ENCODE results near the gene CELF2. TPM values are rescaled to one million over a fixed set of nuclear protein-coding genes. Genes with fewer than 3 reads are reported as not detected.

CELF2 gene
- total RNA-seq, 1 donor from 2014 or later: 89.2 TPM

DNA sequence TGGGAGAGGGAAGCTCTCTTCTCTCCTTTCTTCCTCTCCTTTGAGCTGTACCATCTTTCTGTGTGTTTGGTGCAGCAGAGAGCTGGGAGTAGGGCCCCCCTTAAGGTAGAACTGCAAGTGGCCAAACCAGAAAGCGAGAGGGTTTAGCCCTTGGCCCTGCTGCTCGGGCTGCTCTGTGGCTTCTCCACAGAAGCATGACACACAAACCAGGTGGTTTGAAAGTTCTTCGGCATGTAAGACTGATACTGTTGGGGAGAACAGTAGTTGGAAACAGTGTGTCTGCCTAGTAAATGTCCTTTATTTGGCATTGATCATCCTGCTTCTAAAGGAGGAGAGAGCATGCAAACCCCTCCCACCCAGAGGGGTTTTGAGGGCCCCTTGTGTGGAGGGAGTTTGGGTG, 277.8 kb downstream of the CELF2 start:
- intact Hi-C loops (cut with micrococcal nuclease): loop anchor here (10.0 kb wide), 1 partner anchor 459 kb away; no protein-coding TSS in a partner anchor
- ATAC-seq (ENCODE audit: low read depth): no peak
- CTCF ChIA-PET: no interaction called here

DNA sequence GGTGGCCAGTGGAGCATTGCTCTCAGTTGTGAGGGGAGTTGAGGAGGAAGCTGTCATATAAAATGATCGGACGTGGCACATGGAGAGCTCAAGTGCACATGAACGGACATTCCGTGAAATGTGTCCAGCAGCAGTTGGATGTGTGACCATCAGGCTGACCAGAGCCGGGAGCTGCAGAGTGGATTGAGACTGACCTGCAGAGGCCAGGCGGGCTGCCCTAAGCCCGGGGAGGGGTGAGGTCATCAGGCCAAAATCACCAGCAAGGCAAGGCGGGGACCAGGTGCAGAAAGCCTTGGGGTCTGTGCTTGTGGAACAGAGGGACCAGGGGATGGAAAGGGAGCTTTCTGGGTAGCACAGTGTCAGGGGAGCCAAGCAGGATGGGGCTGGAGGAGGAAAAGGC, 279.5 kb downstream of the CELF2 start:
- Mint-ChIP-seq H3K4me3 (no peak overlapping the region), H3K4me1 (no peaks in the 10 kb centered on the region), H3K27me3 (no peaks in the 10 kb centered on the region), H3K9me3 (no peaks in the 10 kb centered on the region), H3K27ac (peak overlapping the region; percentile 74), H3K36me3 (ENCODE audit: low read depth) (peaks cover 93% of the 10 kb centered on the region)
- intact Hi-C loops (cut with micrococcal nuclease): loop anchor here (10.0 kb wide), 1 partner anchor 458 kb away; no protein-coding TSS in a partner anchor
- CTCF ChIA-PET: no interaction called here
- no peak for DNase-seq
- no peak for ATAC-seq (ENCODE audit: low read depth)
- TF ChIP-seq, protein P1, sequence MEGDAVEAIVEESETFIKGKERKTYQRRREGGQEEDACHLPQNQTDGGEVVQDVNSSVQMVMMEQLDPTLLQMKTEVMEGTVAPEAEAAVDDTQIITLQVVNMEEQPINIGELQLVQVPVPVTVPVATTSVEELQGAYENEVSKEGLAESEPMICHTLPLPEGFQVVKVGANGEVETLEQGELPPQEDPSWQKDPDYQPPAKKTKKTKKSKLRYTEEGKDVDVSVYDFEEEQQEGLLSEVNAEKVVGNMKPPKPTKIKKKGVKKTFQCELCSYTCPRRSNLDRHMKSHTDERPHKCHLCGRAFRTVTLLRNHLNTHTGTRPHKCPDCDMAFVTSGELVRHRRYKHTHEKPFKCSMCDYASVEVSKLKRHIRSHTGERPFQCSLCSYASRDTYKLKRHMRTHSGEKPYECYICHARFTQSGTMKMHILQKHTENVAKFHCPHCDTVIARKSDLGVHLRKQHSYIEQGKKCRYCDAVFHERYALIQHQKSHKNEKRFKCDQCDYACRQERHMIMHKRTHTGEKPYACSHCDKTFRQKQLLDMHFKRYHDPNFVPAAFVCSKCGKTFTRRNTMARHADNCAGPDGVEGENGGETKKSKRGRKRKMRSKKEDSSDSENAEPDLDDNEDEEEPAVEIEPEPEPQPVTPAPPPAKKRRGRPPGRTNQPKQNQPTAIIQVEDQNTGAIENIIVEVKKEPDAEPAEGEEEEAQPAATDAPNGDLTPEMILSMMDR (IDR thresholded peaks at IDR 0.05): no peak
- POLR2A ChIA-PET: no interaction called here

More for the DNA sequence above, 277.8 kb downstream of the CELF2 start:
- POLR2A ChIA-PET: no interaction called here
- no peak overlapping the region for H3K4me3 Mint-ChIP-seq
- DNase-seq: no peak
- H3K36me3 Mint-ChIP-seq (ENCODE audit: low read depth): peaks cover 96% of the 10 kb centered on the region
- no peaks in the 10 kb centered on the region for H3K9me3 Mint-ChIP-seq
- H3K4me1 Mint-ChIP-seq: no peaks in the 10 kb centered on the region
- no peak overlapping the region for H3K27ac Mint-ChIP-seq
- TF ChIP-seq, protein P1 (IDR thresholded peaks at IDR 0.05): no peak
- no peaks in the 10 kb centered on the region for H3K27me3 Mint-ChIP-seq

DNA sequence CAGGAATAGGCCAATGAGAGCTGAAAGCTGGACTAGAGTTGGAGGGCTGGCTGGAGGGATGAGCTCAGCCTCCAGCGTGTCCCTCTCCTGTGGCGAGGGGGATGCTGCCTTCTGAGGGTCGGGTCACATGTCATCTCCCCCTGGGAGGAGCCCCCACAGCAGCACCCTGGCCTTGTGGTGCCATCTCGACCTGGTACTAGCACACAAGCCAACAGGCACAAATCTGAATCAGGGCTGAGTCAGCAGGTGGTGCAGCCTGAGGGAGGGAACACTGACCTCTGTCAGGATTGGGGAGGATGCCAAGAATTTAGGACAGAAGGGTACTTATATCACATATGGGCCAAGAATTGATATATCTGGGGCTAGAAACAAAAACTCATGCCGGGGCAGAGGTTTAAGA, 280.4 kb downstream of the CELF2 start:
- ATAC-seq (ENCODE audit: low read depth) (no peak), DNase-seq (no peak)
- peaks cover 93% of the 10 kb centered on the region for H3K36me3 Mint-ChIP-seq (ENCODE audit: low read depth)
- intact Hi-C loops (cut with micrococcal nuclease): loop anchor here (10.0 kb wide), 1 partner anchor 457 kb away; no protein-coding TSS in a partner anchor
- H3K4me1 Mint-ChIP-seq: no peaks in the 10 kb centered on the region
- ChIA-PET POLR2A (no interaction called here), CTCF (no interaction called here)
- H3K4me3 Mint-ChIP-seq: no peak overlapping the region
- TF ChIP-seq, protein P1 (IDR thresholded peaks at IDR 0.05): no peak
- H3K27me3 Mint-ChIP-seq: no peaks in the 10 kb centered on the region
- peak overlapping the region; percentile 53 for H3K27ac Mint-ChIP-seq
- no peaks in the 10 kb centered on the region for H3K9me3 Mint-ChIP-seq

DNA sequence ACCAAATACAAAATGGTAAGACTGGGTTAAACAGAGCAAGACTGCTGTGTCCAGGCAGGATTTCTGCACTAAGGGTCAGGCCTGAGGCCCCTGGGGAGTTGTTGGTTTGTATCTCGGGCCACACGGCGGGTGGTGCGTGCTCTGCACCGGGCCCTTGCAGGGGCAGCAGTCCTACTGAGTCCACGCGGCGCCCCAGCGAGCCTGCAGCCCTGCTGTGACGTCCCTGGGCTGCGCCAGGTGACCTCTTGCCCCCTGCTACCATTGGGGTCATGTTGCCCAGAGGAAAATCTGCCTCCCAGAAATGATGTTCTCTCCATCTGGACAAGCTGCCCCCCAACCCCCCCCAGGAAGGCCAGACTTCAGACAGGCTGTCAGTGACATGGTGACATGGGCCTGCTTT, 281.5 kb downstream of the CELF2 start:
- H3K36me3 Mint-ChIP-seq (ENCODE audit: low read depth): peaks cover 93% of the 10 kb centered on the region
- no peak overlapping the region for H3K27ac Mint-ChIP-seq
- intact Hi-C loops (cut with micrococcal nuclease): loop anchor here (10.0 kb wide), 1 partner anchor 456 kb away; no protein-coding TSS in a partner anchor
- ATAC-seq (ENCODE audit: low read depth) (no peak), DNase-seq (no peak)
- TF ChIP-seq, protein P1 (IDR thresholded peaks at IDR 0.05): no peak
- POLR2A ChIA-PET: interaction anchor here (0.6 kb wide), 1 partner anchor 801 kb away, joined by 5 read pairs; no protein-coding TSS in a partner anchor
- no peaks in the 10 kb centered on the region for H3K27me3 Mint-ChIP-seq
- H3K4me3 Mint-ChIP-seq: no peak overlapping the region
- no peaks in the 10 kb centered on the region for H3K4me1 Mint-ChIP-seq
- CTCF ChIA-PET: no interaction called here
- H3K9me3 Mint-ChIP-seq: no peaks in the 10 kb centered on the region

DNA sequence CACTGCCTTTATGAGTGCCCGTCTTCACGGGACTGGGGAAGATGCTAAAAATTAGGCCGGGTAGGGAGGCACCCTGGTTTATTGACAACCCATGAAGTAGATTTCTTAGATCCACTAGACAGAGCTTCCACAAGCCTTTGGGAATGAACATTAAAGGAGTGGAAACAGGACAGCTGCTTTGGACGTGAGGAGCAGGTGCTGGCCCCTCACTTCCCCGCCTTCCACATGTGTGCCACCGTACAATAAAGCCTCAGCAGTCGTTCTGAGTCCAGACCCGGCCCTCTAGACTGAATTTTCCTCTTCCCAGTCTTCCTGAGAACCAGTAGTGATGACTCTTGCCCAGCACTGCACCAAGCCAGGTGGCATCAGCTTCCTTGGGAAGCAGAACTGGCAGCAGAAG, 282.4 kb downstream of the CELF2 start:
- no peak overlapping the region for H3K27ac Mint-ChIP-seq
- intact Hi-C loops (cut with micrococcal nuclease): no loop called here
- DNase-seq (no peak), ATAC-seq (ENCODE audit: low read depth) (no peak)
- TF ChIP-seq, protein P1 (IDR thresholded peaks at IDR 0.05): no peak
- no peaks in the 10 kb centered on the region for H3K27me3 Mint-ChIP-seq
- CTCF ChIA-PET: interaction anchor here (1.0 kb wide), 1 partner anchor 10 kb away, joined by 3 read pairs; no protein-coding TSS in a partner anchor
- peaks cover 92% of the 10 kb centered on the region for H3K36me3 Mint-ChIP-seq (ENCODE audit: low read depth)
- H3K9me3 Mint-ChIP-seq: no peaks in the 10 kb centered on the region
- H3K4me3 Mint-ChIP-seq: no peak overlapping the region
- no peaks in the 10 kb centered on the region for H3K4me1 Mint-ChIP-seq
- POLR2A ChIA-PET: no interaction called here
